H1 (cell line): ENCODE results near the gene NRXN3. TPM values are rescaled to one million over a fixed set of nuclear protein-coding genes. Genes with fewer than 3 reads are reported as not detected.

ENCODE experiments used
- CTCF ChIA-PET: fragments of 300-600 bp; sonication (Branson Sonifier 250); formaldehyde crosslinking; loops from one replicate; lab custom pipeline; 2021; ENCODE audit not compliant: partially characterized antibody; lab: Charles Lee
- POLR2A ChIA-PET: fragments of 300-600 bp; sonication (Branson Sonifier 250); formaldehyde crosslinking; loops from one replicate; lab custom pipeline; 2021; ENCODE audit warnings: inconsistent platforms; ENCODE audit not compliant: partially characterized antibody; lab: Charles Lee
- DNase-seq, 2 experiments: peaks; one replicate each; pipeline versions ENCODE4 v3.0.0 to v3.0.0-alpha.2; 2010 to 2022; ENCODE audit warnings: low spot score in 2 of 2, low read depth in 1 of 2, mixed read lengths in 1 of 2
- FAIRE-seq: peaks from 2 replicates; lab custom pipeline; 2011; peaks lifted over from hg19 to GRCh38; lab: Jason Lieb, UNC
- H2AFZ ChIP-seq: 2 replicates; pipeline ENCODE4 v1.8.1; 2012; ENCODE audit warnings: low read length, inconsistent platforms
- H2AK5ac ChIP-seq: 2 replicates; pipeline ENCODE4 v1.6.1; 2013; ENCODE audit warnings: low read depth, low read length
- H2BK120ac ChIP-seq: replicated peaks from 2 replicates; pipeline ENCODE3; 2013; ENCODE audit warnings: low read depth, low read length, inconsistent platforms
- H2BK12ac ChIP-seq: 2 replicates; pipeline ENCODE4 v1.6.1; 2013; ENCODE audit warnings: low read depth, low read length
- H2BK15ac ChIP-seq: 2 replicates; pipeline ENCODE4 v1.6.1; 2013; ENCODE audit warnings: low read length
- H2BK20ac ChIP-seq: 2 replicates; pipeline ENCODE4 v1.6.1; 2013; ENCODE audit warnings: low read length
- H2BK5ac ChIP-seq: 2 replicates; pipeline ENCODE4 v1.6.1; 2013; ENCODE audit warnings: low read depth, low read length
- H3K14ac ChIP-seq: 2 replicates; pipeline ENCODE4 v1.6.1; 2013; ENCODE audit warnings: inconsistent platforms; ENCODE audit not compliant: insufficient read length
- H3K18ac ChIP-seq: 2 replicates; pipeline ENCODE4 v1.6.1; 2013; ENCODE audit warnings: low read length; ENCODE audit errors: extremely low read depth
- H3K23ac ChIP-seq: 2 replicates; pipeline ENCODE4 v1.6.1; 2013; ENCODE audit warnings: inconsistent platforms; ENCODE audit not compliant: insufficient read length
- H3K23me2 ChIP-seq: 2 replicates; pipeline ENCODE4 v1.6.1; 2013; ENCODE audit warnings: low read depth, low read length
- H3K27ac ChIP-seq: 2 replicates; pipeline ENCODE4 v1.6.1; 2011; ENCODE audit warnings: low read depth, low read length, inconsistent platforms
- H3K27me3 ChIP-seq, 4 experiments: replicated peaks in 1 of 4; 1 replicate in 1 of 4; 2 replicates in 3 of 4; pipeline versions ENCODE4 v1.6.1 to v1.8.1; 2011 to 2013; ENCODE audit warnings: low read length in 3 of 4, mild to moderate bottlenecking in 3 of 4, inconsistent platforms in 2 of 4, mixed read lengths in 2 of 4, moderate library complexity in 1 of 4; ENCODE audit not compliant: control insufficient read depth in 3 of 4, insufficient read depth in 3 of 4; ENCODE audit errors: extremely low read depth in 1 of 4
- H3K36me3 ChIP-seq, 4 experiments: 2 replicates each; pipeline versions ENCODE4 v1.6.1 to v1.8.1; 2011 to 2013; ENCODE audit warnings: mild to moderate bottlenecking in 4 of 4, low read length in 3 of 4, moderate library complexity in 2 of 4, control low read depth in 1 of 4, inconsistent platforms in 1 of 4; ENCODE audit not compliant: insufficient read depth in 4 of 4, control insufficient read depth in 2 of 4
- H3K4ac ChIP-seq: replicated peaks from 2 replicates; pipeline ENCODE3; 2013; ENCODE audit warnings: low read length, low read depth, mixed read lengths, inconsistent platforms; ENCODE audit not compliant: insufficient read length
- H3K4me1 ChIP-seq, 4 experiments: replicated peaks in 1 of 4; 1 replicate in 1 of 4; 2 replicates in 3 of 4; pipeline versions ENCODE4 v1.6.1 to v1.8.1; 2011 to 2013; ENCODE audit warnings: low read length in 3 of 4, inconsistent platforms in 2 of 4, mixed read lengths in 1 of 4; ENCODE audit not compliant: insufficient read depth in 4 of 4, control insufficient read depth in 3 of 4
- H3K4me2 ChIP-seq, 2 experiments: 2 replicates each; pipeline versions ENCODE4 v1.6.1 to v1.8.1; 2011 to 2013; ENCODE audit warnings: low read depth in 2 of 2, low read length in 2 of 2, control low read depth in 1 of 2, inconsistent platforms in 1 of 2, mild to moderate bottlenecking in 1 of 2; ENCODE audit not compliant: insufficient read depth in 1 of 2
- H3K4me3 ChIP-seq, 4 experiments: fragments of 200-600, 300-600 bp in 1 of 4; sonication (generic), shearing (Covaris generic), sonication (Bioruptor Twin) in 1 of 4; 2 replicates each; pipeline versions ENCODE4 v1.5.1 to v1.8.1; 2011 to 2016; ENCODE audit warnings: low read length in 4 of 4, low read depth in 3 of 4, control low read depth in 2 of 4, inconsistent platforms in 2 of 4, mild to moderate bottlenecking in 2 of 4, mixed read lengths in 1 of 4, moderate library complexity in 1 of 4; ENCODE audit not compliant: insufficient read depth in 2 of 4; ENCODE audit errors: extremely low read depth in 1 of 4
- H3K56ac ChIP-seq: replicated peaks from 2 replicates; pipeline ENCODE3; 2013; ENCODE audit warnings: low read depth, mild to moderate bottlenecking, mixed read lengths, low read length, inconsistent platforms; ENCODE audit not compliant: insufficient read length
- H3K79me1 ChIP-seq: 2 replicates; pipeline ENCODE4 v1.6.1; 2013; ENCODE audit warnings: low read depth, low read length, control low read depth
- H3K79me2 ChIP-seq, 2 experiments: 2 replicates each; pipeline versions ENCODE4 v1.6.1 to v1.8.1; 2012 to 2013; ENCODE audit warnings: low read length in 2 of 2, mild to moderate bottlenecking in 2 of 2, inconsistent platforms in 1 of 2; ENCODE audit not compliant: insufficient read depth in 2 of 2, control insufficient read depth in 1 of 2
- H3K9ac ChIP-seq, 4 experiments: replicated peaks in 1 of 4; 1 replicate in 1 of 4; 2 replicates in 3 of 4; pipeline versions ENCODE4 v1.6.1 to v1.8.1; 2011 to 2013; ENCODE audit warnings: low read depth in 3 of 4, low read length in 3 of 4, control low read depth in 2 of 4, mild to moderate bottlenecking in 2 of 4, moderate library complexity in 2 of 4, inconsistent platforms in 1 of 4; ENCODE audit errors: extremely low read depth in 1 of 4
- H3K9me3 ChIP-seq, 2 experiments: 2 replicates each; pipeline versions ENCODE4 v1.6.1 to v1.8.1; 2012 to 2013; ENCODE audit warnings: mild to moderate bottlenecking in 2 of 2, moderate library complexity in 2 of 2, control low read depth in 1 of 2, inconsistent platforms in 1 of 2, low read depth in 1 of 2, low read length in 1 of 2, mixed read lengths in 1 of 2; ENCODE audit not compliant: insufficient read depth in 2 of 2
- H4K20me1 ChIP-seq, 2 experiments: replicated peaks in 1 of 2; 2 replicates each; pipeline versions ENCODE3 to v1.8.1; 2011 to 2013; ENCODE audit warnings: inconsistent platforms in 2 of 2, low read length in 2 of 2, mild to moderate bottlenecking in 1 of 2; ENCODE audit not compliant: insufficient read depth in 2 of 2, control insufficient read depth in 1 of 2
- H4K5ac ChIP-seq: 2 replicates; pipeline ENCODE4 v1.6.1; 2013; ENCODE audit warnings: low read length, low read depth, mixed read lengths, inconsistent platforms; ENCODE audit not compliant: insufficient read length
- H4K8ac ChIP-seq: 2 replicates; pipeline ENCODE4 v1.8.0; 2013; ENCODE audit warnings: mild to moderate bottlenecking, moderate library complexity, low read length, inconsistent platforms; ENCODE audit not compliant: insufficient read depth; ENCODE audit errors: extremely low read depth
- H4K91ac ChIP-seq: replicated peaks from 2 replicates; pipeline ENCODE3; 2013; ENCODE audit warnings: low read length, mixed read lengths, inconsistent platforms; ENCODE audit not compliant: insufficient read length
- ATF2 ChIP-seq: IDR thresholded peaks from 2 replicates; pipeline ENCODE4 v1.6.1; 2012; ENCODE audit warnings: low read length, inconsistent platforms
- CEBPB ChIP-seq: IDR thresholded peaks from 2 replicates; pipeline ENCODE4 v1.6.1; 2012; ENCODE audit warnings: low read depth, low read length
- EGR1 ChIP-seq: IDR thresholded peaks from 2 replicates; pipeline ENCODE4 v1.6.1; 2011; ENCODE audit warnings: low read depth, low read length, borderline replicate concordance
- FOSL1 ChIP-seq: IDR thresholded peaks from 2 replicates; pipeline ENCODE4 v1.6.1; 2011; ENCODE audit warnings: mild to moderate bottlenecking, low read depth, low read length, moderate library complexity; ENCODE audit not compliant: insufficient read depth
- GTF2F1 ChIP-seq: IDR thresholded peaks from 2 replicates; pipeline ENCODE4 v1.6.1; 2012; ENCODE audit warnings: low read depth, low read length, improper control_type of control experiment, borderline replicate concordance
- HDAC2 ChIP-seq, 2 experiments: fragments of 300-600 bp in 1 of 2; sonication (generic) in 1 of 2; IDR thresholded peaks; 2 replicates each; pipeline ENCODE4 v1.6.1; 2011 to 2012; ENCODE audit warnings: low read depth in 2 of 2, low read length in 2 of 2, mild to moderate bottlenecking in 2 of 2, moderate library complexity in 2 of 2, borderline replicate concordance in 1 of 2, inconsistent platforms in 1 of 2
- NRF1 ChIP-seq: IDR thresholded peaks from 2 replicates; pipeline ENCODE4 v1.6.1; 2011; ENCODE audit warnings: mild to moderate bottlenecking, low read depth, low read length, improper control_type of control experiment
- POLR2A ChIP-seq, 2 experiments: IDR thresholded peaks; 1 replicate in 1 of 2; 2 replicates in 1 of 2; pipeline ENCODE4 v1.6.1; 2011; ENCODE audit warnings: low read depth in 2 of 2, low read length in 2 of 2, mild to moderate bottlenecking in 2 of 2; ENCODE audit errors: control extremely low read depth in 1 of 2
- POLR2AphosphoS5 ChIP-seq: IDR thresholded peaks from 2 replicates; pipeline ENCODE4 v1.6.1; 2011; ENCODE audit warnings: low read depth, low read length
- POU5F1 ChIP-seq: IDR thresholded peaks from 2 replicates; pipeline ENCODE4 v1.6.1; 2011; ENCODE audit warnings: low read depth, mild to moderate bottlenecking, low read length, moderate library complexity
- RXRA ChIP-seq: IDR thresholded peaks from 2 replicates; pipeline ENCODE4 v1.6.1; 2011; ENCODE audit warnings: low read depth, mild to moderate bottlenecking, low read length, moderate library complexity; ENCODE audit not compliant: insufficient read depth
- WGBS, 2 experiments: shearing (Covaris generic) in 1 of 2; methylation state at CpG; one replicate each; pipeline versions ENCODE4 v1.1.6 to v1.1.7; 2013 to 2015; ENCODE audit warnings: low lambda C conversion rate in 2 of 2, mixed read lengths in 2 of 2, inconsistent platforms in 1 of 2, low coverage in 1 of 2, missing lambda C conversion rate in 1 of 2; ENCODE audit not compliant: insufficient replicate concordance in 2 of 2, insufficient coverage in 1 of 2, insufficient read length in 1 of 2; ENCODE audit errors: extremely low coverage in 1 of 2, missing lambda C conversion rate in 1 of 2; 5-methylcytosine and 5-hydroxymethylcytosine counted together
- polyA plus RNA-seq, 7 experiments: library from polyadenylated mRNA; depleted of rRNA in 3 of 7; stranded (reverse) in 5 of 7; unstranded in 2 of 7; fragments of >200 nt in 5 of 7; fragments of 200-250 nt in 2 of 7; gene quantifications; 1 replicate in 5 of 7; 2 replicates in 1 of 7; 4 replicates in 1 of 7; pipeline versions ENCODE4 v1.2.1 to v1.2.3, GENCODE V29; 2011 to 2013; ENCODE audit warnings: missing spikeins in 2 of 7, mixed read lengths in 2 of 7
- total RNA-seq: library from RNA; stranded (reverse); fragmentation: NEBNext Ultra II Directional; extraction: Animal tissue kit (Norgen Biotek cat#: 25700); gene quantifications from 2 replicates; pipeline ENCODE4 v1.2.1, GENCODE V29; 2021

NRXN3 gene
- total and polyA plus RNA-seq, 2 of the 8 experiments (the other 6 are each of a cell fraction or from before 2014, with no cell fraction given) = 2.6 to 4.1 TPM

GRCh38 chr14:79601579-79601978 lies 1431.4 kb downstream of the NRXN3 start:
- no peaks in the 10 kb centered on the region for H3K9me3 ChIP-seq
- H3K18ac ChIP-seq = no peak overlapping the region
- ChIA-PET POLR2A (no interaction called here), CTCF (interaction anchor here (1.4 kb wide), 1 partner anchor 17 kb away, joined by 4 read pairs; no protein-coding TSS in a partner anchor)
- no peak overlapping the region for H2BK15ac ChIP-seq
- H3K56ac ChIP-seq = no peak overlapping the region
- no peak overlapping the region for H3K4me2 ChIP-seq
- H2AFZ ChIP-seq = no peak overlapping the region
- no peak overlapping the region for H3K14ac ChIP-seq
- no peak overlapping the region for H2BK20ac ChIP-seq
- H3K79me1 ChIP-seq = no peaks in the 10 kb centered on the region
- H3K27me3 ChIP-seq = no peaks in the 10 kb centered on the region
- no peak overlapping the region for H4K8ac ChIP-seq
- no peaks in the 10 kb centered on the region; the same call in 1 of the 2 replicates for H3K23me2 ChIP-seq
- H3K4me1 ChIP-seq = no peaks in the 10 kb centered on the region
- H2BK120ac ChIP-seq = no peak overlapping the region
- no peaks in the 10 kb centered on the region for H3K79me2 ChIP-seq
- WGBS, 2 experiments = 79% methylated on average over 5 of the region's 5 CpGs; no CpG with 5 or more reads in 1 of the 2 experiments
- H3K36me3 ChIP-seq = no peaks in the 10 kb centered on the region
- no peak for FAIRE-seq
- TF ChIP-seq POU5F1 (no peak), GTF2F1 (no peak), NRF1 (no peak), HDAC2 (IDR thresholded peaks at IDR 0.05; ENCODE audit: borderline replicate concordance in 1 of 2, low read depth in 2 of 2, low read length in 2 of 2) (no peak), CEBPB (no peak), ATF2 (no peak), FOSL1 (no peak), EGR1 (no peak), POLR2A (IDR thresholded peaks at IDR 0.05; ENCODE audit: control extremely low read depth in 1 of 2, low read depth in 2 of 2, low read length in 2 of 2) (no peak), RXRA (no peak), POLR2AphosphoS5 (no peak)
- H3K9ac ChIP-seq = no peak overlapping the region
- H3K4ac ChIP-seq = no peak overlapping the region
- H4K5ac ChIP-seq = no peak overlapping the region
- H2AK5ac ChIP-seq = no peak overlapping the region
- H2BK12ac ChIP-seq = no peak overlapping the region
- no peak overlapping the region for H3K23ac ChIP-seq
- no peak overlapping the region for H3K4me3 ChIP-seq
- H3K27ac ChIP-seq = no peak overlapping the region
- no peaks in the 10 kb centered on the region for H4K20me1 ChIP-seq
- H2BK5ac ChIP-seq = no peak overlapping the region
- DNase-seq = no peak
- no peak overlapping the region for H4K91ac ChIP-seq
